GM21423 (cell line): Measurements from ENCODE around the gene DES.
A peak's percentile ranks its signal among the peaks of the same experiment; 100 is the strongest.
"Not testable (repeated sequence)": the region's sequence is repeated elsewhere in the genome, so short reads cannot be mapped to it uniquely, and the experiment has no call there.

Experiments
- ATAC-seq: cut with Tn5 transposase; IDR thresholded peaks from one replicate; pipeline ENCODE4 v1.9.1; 2021; ENCODE audit warnings: mild to moderate bottlenecking, moderate library complexity; ENCODE audit not compliant: unreplicated experiment

Gene DES

DNA sequence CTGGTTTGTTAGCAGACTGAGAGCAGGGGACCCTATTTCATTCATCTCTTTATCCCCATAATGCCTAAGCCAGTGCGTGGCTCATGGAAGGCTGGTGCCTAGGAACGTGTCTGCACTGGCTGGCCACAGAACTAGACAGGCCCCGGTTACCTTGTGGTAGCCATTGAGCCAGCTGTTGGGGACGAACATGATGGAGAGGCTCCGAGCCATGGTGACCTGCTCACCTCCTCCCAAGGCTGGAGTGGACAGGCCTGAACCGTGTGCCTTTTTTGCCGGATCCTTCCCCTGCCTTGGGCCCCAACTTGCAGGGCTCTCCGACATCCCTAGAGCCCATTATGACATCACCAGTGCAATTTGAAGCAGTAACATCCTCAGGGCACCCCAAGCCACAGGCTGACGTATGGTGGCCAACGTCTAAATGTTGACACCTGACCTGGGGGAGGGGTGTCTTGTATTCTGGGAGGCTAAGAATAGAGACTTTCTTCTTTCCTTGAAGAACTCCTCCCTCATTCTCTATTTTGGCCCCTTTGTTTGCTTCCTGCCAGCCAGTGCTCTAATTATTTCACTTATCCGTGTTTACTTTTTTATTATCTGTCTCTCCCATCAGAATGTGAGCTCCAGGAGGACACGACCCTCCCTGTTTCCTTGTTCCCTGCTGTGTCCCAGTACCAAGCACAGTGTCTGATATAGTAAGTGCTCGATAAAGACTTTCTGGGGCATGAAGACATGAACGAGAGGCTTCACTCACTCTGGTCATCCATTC lies 18.3 kb upstream of the DES start:
- ATAC-seq = no peak

DNA sequence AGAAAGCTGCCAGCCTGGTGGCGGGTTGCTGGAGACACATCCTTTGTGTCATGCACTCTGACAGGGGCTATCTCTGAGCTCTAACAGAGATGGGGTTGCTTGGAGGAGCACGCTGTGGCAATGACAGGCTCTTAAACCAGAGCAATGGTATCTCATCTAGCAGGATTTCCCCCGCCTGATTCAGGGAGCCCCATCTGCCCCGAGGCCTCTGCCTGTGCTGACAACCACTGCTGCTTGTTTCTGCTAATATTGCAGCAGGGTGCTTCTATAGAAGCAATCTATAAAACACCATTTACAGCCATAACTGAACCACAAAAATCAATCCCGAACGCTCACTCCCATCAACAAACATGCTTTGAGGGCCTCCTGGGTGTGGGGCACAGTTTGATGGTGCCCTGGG lies 17.6 kb upstream of the DES start:
- no peak for ATAC-seq

DNA sequence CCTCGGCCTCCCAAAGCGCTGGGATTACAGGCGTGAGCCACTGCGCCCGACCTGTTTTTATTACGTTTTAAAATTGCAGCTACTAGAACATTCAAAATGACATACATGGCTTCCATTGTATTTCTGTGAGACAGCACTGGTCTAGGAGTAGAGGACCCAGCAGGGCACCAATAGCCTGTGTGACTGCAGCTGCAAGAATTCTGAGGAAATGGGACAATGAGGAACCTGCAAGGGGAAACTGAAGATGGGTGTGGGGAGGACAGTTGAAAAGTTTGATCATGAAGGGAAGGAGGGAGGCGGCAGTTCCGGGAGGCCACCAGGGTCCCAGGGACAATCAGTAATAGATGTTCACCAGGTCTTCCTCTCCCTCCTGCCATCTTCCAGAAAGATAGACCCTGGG lies 16.6 kb upstream of the DES start:
- no peak for ATAC-seq

GRCh38 chr2:219402665-219403515 lies 15.3 kb upstream of the DES start:
- ATAC-seq = peak; percentile 80

DNA sequence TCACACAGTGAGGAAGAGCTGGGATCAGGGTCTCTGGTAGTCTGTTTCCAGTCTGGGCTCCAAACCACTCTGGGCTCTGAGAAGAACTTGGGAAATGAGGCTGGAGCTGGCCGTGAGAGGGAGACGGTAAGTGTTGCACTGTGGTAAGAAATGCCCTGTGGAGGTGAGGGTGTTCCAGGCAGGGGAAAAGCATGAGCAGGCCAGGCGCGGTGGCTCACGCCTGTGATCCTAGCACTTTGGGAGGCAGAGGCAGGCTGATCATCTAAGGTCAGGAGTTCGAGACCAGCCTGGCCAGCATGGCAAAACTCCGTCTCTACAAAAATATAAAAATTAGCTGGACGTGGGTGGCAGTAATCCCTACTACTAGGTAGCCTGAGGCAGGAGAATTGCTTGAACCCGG lies 14.3 kb upstream of the DES start:
- ATAC-seq = no peak

DNA sequence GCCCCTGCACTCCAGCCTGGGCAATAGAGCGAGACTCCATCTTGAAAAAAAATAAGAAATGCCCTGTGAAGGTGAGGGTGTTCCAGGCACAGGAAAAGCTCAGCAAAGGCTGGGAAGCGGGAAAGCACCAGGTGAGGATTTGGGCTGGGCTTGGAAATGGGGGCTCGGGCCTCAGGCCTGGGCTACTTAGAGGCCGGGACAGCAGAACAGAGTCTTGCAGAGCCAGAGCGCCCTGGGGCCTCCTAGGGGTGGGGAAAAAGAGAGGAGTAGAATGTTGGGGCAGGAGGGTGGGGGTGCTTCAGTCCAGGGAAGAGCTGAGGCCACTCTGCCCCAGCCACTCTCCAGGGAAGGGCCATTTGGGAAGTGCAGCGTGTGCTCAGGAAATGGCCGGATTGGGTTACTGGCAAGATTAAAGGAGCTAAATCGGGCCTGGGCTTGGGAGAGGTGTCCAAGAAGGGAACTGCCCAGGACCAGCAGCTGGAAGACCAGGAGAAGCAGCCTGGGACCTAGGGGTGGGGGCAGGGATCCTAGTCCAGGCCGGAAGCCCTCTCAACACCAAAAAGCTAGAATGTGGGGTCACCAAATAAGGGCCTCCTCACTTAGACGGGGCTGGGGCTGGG lies 13.8 kb upstream of the DES start:
- ATAC-seq = no peak

DNA sequence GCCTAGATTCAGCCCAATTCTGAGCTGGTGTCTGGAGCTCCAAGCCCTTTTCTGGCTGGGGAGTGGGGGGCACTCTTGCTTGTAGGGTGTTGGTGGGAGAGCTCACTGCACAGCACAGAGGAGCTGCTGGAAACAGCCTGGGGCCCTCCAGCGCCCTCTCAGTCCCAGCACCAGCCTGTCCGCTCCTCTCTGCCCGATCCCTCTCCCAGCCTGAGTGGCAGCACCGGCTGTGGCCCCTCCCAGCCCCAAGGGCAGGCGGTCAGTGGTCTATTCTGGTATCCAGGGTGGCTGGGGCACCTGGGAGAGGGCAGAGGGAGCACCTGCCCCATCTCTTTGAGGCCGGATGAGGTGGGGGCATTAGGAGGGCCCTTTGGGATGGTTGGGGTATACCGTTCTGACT lies 13.2 kb upstream of the DES start:
- ATAC-seq = no peak

GRCh38 chr2:219405451-219405850 lies 12.7 kb upstream of the DES start:
- ATAC-seq = no peak

DNA sequence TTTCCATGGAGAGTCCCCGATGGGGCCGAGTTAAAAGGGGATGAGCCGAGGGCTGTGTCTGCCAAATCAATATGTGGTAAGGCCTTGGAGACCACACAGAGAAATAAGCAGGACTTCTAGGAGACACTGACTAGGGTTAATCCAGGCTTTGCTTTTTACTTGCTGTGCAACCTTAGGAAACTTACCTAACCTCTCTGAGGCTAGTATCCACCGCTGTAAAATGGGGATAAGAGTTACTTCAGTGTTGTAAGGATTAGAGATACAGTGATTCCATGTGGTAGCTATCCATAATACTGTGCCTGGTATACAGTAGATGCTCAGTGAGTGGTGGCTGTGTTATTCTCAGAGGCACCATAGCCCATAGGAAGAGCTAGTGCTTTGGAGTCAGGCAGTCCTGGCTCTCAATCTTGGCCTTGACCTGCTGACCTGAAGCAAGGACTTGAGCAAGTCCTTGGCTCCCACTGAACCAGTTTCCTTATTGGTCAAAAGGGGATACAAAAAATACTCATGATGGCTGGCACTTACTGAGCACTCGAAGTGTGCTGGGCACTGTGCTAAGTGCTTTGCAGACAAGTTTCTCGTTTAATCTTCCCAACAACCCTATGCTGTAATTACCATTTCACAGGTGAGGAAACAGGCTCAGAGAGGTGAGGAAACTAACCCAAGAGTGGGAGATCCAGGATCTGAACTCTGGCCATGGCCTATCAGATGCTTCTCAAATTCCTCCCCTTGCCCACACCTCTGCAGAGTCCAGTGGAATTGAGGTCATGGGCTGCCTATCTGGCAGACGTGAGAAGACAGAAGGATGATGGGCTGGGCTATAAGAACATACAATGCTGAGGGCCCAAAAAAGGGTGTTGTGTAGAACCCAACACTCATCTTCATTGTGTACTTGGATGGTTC lies 12.0 kb upstream of the DES start:
- ATAC-seq = no peak

DNA sequence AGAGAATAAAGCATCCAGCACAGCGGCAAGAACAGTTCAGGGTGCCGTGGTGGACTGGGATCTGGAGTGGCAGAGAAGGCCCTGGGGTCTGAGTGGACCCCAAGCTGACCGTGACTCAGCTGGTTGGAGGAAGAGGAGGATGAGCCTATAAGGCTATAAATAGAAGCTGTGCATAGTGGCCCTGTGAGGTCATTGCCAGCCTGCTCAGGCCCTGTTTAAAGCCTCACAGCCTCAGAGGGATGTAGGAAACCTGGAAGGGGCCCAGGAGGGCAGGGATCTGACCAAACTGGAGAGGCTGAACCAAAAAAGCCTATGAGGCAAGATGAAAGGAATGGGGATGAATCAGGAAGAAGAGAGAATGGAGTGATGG lies 11.3 kb upstream of the DES start:
- no peak for ATAC-seq

- not testable (repeated sequence) for ATAC-seq
Measured at GRCh38 chr2:219407343-219407742, 10.8 kb upstream of the DES start.

DNA sequence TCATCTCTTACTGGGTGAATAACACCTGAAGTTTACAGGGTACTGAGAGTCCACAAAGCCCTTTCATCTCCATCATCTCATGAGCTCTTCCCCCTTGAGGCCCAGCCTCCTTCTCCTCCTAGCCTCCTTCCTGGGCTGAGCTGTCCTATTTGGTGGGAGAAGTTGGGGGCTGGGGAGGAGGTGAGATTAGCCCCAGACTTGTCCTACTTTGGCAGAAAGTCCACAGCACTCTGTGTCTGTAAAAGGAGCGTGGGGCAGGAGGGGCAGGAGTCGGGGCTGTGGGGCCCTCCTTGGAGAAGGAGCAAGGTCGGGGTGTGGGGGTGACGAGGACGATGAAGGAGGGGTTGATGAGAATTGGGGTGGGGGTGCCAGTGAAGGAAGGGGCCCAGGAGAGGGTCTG lies 10.0 kb upstream of the DES start:
- no peak for ATAC-seq

DNA sequence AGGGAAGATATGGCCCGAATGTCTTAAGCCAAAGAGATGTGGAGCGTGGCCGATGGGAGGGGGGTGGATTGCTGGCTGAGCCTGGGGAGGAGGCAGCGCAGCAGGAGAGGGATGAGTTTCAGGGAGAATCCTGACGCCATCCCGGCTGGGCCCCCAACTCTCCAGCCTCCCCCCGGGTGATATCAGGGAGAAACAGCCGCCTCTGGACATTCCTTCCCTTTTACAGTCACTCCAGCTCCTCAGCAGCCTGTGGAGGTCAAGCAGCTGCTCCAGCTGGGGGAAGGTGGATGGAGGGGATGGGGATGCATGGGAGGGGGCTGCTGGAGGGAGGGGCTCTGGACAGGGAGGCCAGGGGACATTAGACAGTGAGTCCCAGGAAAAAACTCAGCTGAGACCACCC lies 9.5 kb upstream of the DES start:
- ATAC-seq = no peak

DNA sequence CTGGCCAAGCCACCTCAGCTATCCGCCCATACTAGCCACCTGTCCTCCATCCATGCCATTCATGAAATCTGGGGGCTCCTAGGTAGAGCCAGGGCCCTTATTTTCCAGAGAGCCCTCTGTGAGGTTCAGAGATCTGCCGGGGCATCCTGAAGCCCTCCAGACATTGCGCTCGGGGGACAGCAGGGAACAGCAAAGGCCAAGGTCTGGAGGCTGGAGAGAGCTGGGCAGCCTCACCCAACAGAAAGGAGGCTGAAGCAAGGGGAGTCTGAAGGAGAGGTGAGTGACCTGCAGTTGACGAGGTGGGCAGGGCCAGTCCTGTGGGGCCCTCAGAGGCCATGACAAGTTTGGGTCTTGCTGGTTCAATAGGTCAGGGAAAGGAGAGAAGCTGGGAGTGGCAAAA lies 8.6 kb upstream of the DES start:
- ATAC-seq = no peak

DNA sequence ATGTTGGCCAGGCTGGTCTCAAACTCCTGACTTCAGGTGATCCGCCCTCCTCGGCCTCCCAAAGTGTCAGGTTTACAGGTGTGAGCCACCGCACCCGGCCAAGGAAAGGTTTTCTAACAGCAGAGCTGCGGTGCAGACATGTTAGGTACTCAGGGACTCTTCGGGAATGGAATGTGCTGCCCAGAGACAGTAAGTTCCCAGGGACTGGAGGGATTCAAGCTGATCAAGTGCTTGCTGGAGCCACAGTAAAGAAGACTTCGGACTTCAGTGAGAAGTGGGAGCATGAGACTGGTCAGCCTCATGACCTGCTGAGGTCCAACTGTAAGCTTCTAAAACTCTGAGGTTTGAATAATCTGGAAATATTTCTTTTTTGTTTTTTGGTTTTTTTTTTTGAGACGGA lies 7.8 kb upstream of the DES start:
- no peak for ATAC-seq

GRCh38 chr2:219414857-219415256 lies 3.3 kb upstream of the DES start:
- no peak for ATAC-seq

DNA sequence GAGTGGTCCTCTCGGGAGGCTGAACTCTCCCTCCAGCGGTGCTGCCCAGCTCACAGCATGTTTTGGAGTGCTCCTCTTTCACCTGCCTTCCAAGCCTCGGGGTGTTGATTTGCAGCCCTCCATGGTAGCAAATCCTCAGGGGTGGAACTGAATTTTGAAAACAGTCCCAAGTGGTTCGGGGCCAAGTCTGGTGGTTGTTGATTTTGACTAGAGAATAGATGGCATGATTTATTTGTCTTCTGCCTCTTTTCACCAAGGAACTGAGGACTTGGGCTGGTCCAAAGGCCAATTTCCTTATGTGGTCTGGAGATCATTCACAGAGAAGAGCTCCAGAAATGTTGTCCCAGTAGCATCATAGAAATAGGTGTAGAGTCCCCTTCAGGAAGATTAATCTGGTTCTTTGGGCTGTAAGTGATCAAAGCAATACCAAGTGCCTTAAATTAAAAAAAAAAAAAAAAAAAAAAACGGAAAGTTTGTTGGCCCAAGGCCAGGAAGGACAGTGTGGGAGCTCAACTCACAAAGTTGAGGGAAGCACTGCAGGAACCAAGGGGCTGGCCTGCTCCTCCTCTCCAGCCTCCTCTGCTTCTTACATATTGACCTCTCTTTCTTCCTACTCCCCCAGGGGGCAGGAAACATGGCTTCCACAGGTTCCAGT lies 2.5 kb upstream of the DES start:
- ATAC-seq = no peak

- no peak for ATAC-seq
Measured at GRCh38 chr2:219416235-219416602, 2.0 kb upstream of the DES start.

DNA sequence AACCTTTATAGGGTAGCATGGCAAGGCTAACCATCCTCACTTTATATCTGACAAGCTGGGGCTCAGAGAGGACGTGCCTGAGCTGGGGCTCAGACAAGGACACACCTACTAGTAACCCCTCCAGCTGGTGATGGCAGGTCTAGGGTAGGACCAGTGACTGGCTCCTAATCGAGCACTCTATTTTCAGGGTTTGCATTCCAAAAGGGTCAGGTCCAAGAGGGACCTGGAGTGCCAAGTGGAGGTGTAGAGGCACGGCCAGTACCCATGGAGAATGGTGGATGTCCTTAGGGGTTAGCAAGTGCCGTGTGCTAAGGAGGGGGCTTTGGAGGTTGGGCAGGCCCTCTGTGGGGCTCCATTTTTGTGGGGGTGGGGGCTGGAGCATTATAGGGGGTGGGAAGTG lies 1.2 kb upstream of the DES start:
- no peak for ATAC-seq

DNA sequence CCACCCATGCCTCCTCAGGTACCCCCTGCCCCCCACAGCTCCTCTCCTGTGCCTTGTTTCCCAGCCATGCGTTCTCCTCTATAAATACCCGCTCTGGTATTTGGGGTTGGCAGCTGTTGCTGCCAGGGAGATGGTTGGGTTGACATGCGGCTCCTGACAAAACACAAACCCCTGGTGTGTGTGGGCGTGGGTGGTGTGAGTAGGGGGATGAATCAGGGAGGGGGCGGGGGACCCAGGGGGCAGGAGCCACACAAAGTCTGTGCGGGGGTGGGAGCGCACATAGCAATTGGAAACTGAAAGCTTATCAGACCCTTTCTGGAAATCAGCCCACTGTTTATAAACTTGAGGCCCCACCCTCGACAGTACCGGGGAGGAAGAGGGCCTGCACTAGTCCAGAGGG lies 803 bp upstream of the DES start:
- ATAC-seq = no peak

GRCh38 chr2:219419012-219419324 lies 791 bp downstream of the DES start:
- no peak for ATAC-seq
